Effector memory CD8-positive, alpha-beta T cell (primary cell): ENCODE measurements around the gene MPST.

Experiments
- ATAC-seq: fragments of 150-1000 bp; cut with Tn5 transposase; replicated peaks from 2 replicates; pipeline ENCODE4 v1.10.0; 2021; ENCODE audit warnings: mild to moderate bottlenecking, moderate library complexity
- DNase-seq, 3 experiments: peaks; one replicate each; pipeline ENCODE4 v3.0.0; 2021
- H3K27ac Mint-ChIP-seq, 2 donors: one replicate each; pipeline ENCODE4 v1.8.0; 2022; ENCODE audit warnings: mild to moderate bottlenecking in 2 of 2, mixed read lengths in 2 of 2, moderate library complexity in 2 of 2
- H3K27me3 Mint-ChIP-seq, 2 donors: one replicate each; pipeline ENCODE4 v1.8.0; 2022; ENCODE audit warnings: mixed read lengths in 2 of 2
- H3K36me3 Mint-ChIP-seq: one replicate; pipeline ENCODE4 v1.8.0; 2022; ENCODE audit warnings: mild to moderate bottlenecking, moderate library complexity, mixed read lengths; ENCODE audit not compliant: insufficient read depth
- H3K4me1 Mint-ChIP-seq, 2 donors: one replicate each; pipeline ENCODE4 v1.8.0; 2022; ENCODE audit warnings: low read depth in 2 of 2, mixed read lengths in 2 of 2
- H3K4me3 Mint-ChIP-seq, 2 donors: one replicate each; pipeline ENCODE4 v1.8.0; 2022; ENCODE audit warnings: mild to moderate bottlenecking in 2 of 2, mixed read lengths in 2 of 2, moderate library complexity in 2 of 2
- H3K9me3 Mint-ChIP-seq, 2 donors: one replicate each; pipeline ENCODE4 v1.8.0; 2022; ENCODE audit warnings: mixed read lengths in 2 of 2
- total RNA-seq, 9 experiments: gene quantifications; one replicate each; lab custom pipeline; 2026; lab: John Stamatoyannopoulos, UW

MPST gene
- total RNA-seq = 2.7 to 16.0 (median 5.9) reads per million in 9 experiments

DNA sequence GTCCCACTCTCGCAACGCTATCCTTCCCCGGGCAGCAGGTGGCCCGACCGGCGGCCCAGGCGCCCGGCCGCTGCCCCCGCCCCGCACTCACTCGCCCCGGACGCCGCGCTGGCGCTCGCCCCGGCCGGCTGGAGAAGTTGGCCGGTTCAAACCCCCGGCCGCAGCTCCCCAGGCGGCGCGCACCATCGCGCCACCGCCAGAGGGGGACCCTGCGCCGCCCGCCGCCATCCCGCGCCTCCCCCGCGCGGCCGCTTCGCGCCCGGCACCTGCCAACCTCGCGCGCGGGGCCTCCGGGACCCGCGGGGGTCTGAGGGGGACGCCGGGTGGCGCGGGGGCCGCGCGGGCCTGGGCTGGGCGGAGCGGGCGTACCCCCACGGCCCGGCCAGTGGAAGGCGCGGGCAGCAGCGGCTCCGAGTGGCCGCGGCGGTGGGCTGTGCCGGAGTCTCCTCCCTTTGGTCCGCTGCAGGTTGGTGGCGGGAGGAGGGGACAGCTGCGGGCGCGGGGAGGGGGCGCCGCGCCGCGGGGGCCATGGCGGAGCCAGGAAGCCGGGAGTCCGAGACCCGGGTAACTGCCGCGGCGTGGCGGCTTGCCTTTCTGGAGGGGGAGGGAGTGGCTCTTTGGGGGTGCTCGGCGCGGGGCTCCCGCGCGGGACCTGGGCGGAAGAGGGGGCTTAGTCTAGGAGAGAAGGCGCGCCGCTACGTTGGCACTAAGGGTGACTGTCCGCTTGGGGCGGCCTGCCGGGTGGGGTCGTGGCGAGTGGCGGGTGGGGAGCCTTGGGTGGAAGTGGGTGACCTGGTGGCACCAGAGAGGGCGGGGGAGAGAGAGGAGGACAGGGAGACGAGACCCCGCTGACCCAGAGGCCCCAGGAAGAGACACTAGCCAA lies at the start of gene MPST, which contains the start of gene TST:
Gene MPST, plus strand, starts transcription at position 434 of the 883 bp plus-strand sequence. Its CDS starts 95 bp downstream, at position 529.
Gene TST, minus strand, starts transcription at position 139 of the 883 bp plus-strand sequence. CDS start 715 bp downstream, outside the sequence.
- Mint-ChIP-seq H3K27me3 (no peaks in the 10 kb centered on the region), H3K36me3 (no peaks in the 10 kb centered on the region), H3K9me3 (no peaks in the 10 kb centered on the region), H3K27ac (peak within 1 kb of the TSS; percentile 41 to 84), H3K4me1 (peaks cover 15 to 18% of the 10 kb centered on the region in 2 donors), H3K4me3 (peak within 1 kb of the TSS; percentile 88 to 89)
- ATAC-seq (peak; percentile 79), DNase-seq (peak; percentile 23 to 37 (median 30))

DNA sequence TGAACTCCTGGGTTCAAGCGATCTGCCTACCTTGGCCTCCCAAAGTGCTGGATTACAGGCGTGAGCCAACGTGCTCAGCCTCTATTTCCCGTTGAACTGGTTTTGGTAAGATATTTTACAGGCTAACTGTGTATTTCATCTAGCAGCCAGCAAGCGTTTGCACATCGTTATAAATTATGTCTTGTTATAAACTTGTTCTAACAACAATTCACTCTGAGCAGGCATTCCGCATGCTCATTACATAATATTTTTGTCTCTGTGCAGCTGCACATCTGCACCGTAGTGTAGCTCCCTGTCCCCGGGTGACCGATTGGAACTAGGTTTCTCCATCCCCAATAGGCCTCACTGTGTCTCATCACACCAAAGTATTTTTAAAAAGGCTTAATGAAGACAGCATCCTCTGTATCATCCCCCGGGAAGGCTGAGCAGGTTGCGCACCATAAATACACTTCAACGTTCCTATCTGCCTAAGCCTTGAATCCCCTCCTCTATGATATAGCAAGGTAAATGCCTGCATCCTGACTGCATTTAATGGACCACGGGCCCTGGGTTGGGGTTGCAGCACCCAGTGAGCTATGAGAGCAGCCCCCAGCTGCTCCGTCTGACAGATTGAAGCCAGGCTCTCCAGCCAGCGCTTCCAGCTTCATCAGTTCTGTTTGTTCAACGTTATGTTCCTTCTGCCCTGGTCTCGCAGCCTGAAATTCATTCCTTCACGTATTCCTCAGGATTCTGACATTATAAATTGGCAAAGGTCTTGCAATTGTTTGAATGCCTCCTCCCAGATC lies 48.0 kb upstream of the MPST start:
- no peaks in the 10 kb centered on the region for H3K36me3 Mint-ChIP-seq
- ATAC-seq = no peak
- no peak overlapping the region for H3K4me3 Mint-ChIP-seq
- H3K27me3 Mint-ChIP-seq = peaks cover 0 to 14% of the 10 kb centered on the region in 2 donors
- no peak for DNase-seq
- no peaks in the 10 kb centered on the region for H3K4me1 Mint-ChIP-seq
- no peak overlapping the region for H3K27ac Mint-ChIP-seq
- no peaks in the 10 kb centered on the region for H3K9me3 Mint-ChIP-seq

DNA sequence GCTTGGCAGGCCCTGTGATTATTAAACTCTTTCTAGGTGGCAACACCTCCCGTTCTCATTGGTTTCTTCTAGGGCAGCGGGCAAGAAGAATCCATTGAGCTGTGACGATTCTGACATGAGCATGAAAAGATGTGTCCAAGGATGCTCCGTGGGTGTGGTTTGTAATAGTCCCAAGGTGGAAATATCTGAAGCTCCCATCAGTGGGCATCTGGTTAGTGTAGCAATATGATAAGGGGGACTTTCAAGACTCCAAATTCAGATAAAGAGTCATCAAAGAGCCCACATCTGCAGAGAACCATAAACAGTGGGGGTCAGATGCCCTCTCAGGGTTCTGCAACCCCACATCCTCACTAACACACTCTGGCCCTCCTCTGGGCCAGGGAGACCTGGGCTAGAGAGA lies 42.9 kb upstream of the MPST start:
- ATAC-seq = no peak
- H3K4me1 Mint-ChIP-seq = peaks cover 11 to 12% of the 10 kb centered on the region in 2 donors

DNA sequence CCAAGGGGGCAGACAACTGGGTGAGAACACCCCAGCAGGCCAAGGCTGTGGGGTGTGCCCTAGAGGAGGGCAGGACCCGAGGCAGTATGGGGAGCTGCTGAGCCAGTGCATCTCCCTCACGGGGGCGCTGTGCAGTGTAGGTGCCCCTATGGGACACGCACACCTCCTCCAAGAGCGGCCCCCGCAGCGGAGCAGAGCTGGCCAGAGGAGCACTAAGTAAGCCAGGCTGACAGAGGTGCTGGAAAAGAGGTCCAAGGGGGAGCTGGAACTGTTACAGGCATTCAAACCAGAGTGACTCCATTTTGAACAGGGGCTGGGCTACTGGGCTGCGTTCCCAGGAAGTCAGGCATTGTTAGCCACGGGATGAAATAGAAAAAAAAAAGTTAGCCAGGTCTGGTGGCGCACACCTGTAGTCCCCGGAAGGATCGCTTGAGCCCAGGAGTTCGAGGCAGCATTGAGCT lies 42.1 kb upstream of the MPST start:
- Mint-ChIP-seq H3K27ac (peak overlapping the region; percentile 85 to 94), H3K4me1 (peaks cover 11 to 12% of the 10 kb centered on the region in 2 donors), H3K4me3 (peak overlapping the region; percentile 90 to 98), H3K36me3 (peaks cover 9% of the 10 kb centered on the region), H3K27me3 (peaks cover 13 to 15% of the 10 kb centered on the region in 2 donors), H3K9me3 (no peaks in the 10 kb centered on the region)
- DNase-seq (peak; percentile 80 to 84 (median 81)), ATAC-seq (peak; percentile 93)

More for the DNA sequence above, 42.9 kb upstream of the MPST start:
- peak overlapping the region; percentile 90 to 98 for H3K4me3 Mint-ChIP-seq
- no peaks in the 10 kb centered on the region for H3K9me3 Mint-ChIP-seq
- peak overlapping the region in 1 of 2 donors; percentile 85 for H3K27ac Mint-ChIP-seq
- no peak for DNase-seq
- H3K27me3 Mint-ChIP-seq = peaks cover 7% of the 10 kb centered on the region in 2 donors
- peaks cover 9% of the 10 kb centered on the region for H3K36me3 Mint-ChIP-seq

DNA sequence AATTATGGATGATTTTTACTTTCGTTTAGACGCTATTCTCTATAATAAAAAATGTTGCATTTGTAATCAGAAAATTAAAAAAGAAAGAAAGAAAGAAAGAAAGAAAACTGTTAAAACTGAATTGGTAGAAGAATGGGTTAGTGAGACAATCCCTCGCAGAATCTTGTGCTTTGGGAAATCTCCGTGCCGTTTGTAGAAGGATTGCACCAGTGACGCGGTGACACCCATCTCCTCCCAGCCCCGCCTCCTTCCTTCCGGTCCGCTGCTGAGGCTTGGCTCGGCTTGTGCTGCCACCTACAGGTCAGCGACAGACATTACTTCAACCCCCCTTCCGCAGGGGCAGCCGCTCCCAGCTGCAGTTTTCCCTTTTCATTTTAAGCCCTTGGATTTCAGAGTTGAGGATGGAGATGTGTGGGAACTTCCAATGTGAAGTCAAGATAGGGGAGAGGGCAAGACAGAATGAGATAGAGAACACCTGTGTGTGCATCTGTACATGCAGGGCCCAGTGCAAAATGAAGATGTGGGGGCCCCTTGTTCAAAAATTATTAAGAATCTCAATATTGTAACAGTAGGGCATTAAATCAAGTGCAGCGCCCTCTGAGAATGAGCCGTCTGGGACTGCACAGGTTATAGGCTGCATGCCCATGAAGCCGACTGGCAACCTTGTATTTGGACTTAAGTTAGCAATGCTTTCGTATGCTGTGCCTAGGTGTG lies 41.4 kb upstream of the MPST start:
- DNase-seq (peak; percentile 87 to 89 (median 89)), ATAC-seq (peak; percentile 87)
- peak overlapping the region; percentile 90 to 98 for H3K4me3 Mint-ChIP-seq
- H3K9me3 Mint-ChIP-seq = no peaks in the 10 kb centered on the region
- H3K27me3 Mint-ChIP-seq = peaks cover 20 to 22% of the 10 kb centered on the region in 2 donors
- peaks cover 9% of the 10 kb centered on the region for H3K36me3 Mint-ChIP-seq
- peak overlapping the region; percentile 85 to 94 for H3K27ac Mint-ChIP-seq
- peaks cover 11 to 12% of the 10 kb centered on the region in 2 donors for H3K4me1 Mint-ChIP-seq

DNA sequence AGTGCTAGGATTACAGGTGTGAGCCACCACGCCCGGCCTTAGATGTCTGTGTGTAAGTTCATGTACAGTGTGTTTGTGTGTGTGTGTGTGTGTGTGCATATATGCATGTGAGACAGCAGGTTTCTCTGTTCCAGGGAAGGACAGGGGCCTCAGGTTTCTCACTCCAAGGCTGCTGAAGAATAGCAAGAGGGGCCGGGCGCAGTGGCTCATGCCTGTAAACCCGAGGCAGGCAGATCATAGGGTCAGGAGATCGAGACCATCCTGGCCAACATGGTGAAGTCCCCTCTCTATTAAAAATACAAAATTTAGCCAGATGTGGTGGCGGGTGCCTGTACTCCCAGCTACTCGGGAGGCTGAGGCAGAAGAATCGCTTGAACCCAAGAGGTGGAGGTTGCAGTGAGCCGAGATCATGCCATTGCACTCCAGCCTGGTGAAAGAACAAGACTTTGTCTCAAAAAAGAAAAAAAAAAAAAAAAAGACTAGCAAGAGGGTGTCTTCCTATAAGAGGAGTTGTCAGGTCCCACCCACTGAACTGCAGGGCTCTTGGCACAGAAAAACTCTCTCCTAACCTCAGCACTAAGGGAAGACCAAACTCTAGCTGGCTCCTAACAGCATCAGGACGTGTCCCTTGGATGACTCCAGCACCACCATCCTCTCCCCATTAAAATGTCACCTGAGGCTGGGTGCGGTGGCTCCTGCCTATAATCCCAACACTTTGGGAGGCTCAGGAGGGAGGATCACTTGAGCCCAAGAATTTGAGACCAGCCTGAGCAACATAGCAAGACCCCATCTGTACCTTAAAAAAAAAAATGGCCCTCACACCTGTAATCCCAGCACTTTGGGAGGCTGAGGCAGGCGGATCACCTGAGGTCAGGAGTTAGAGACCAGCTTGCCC lies 40.3 kb upstream of the MPST start:
- Mint-ChIP-seq H3K4me1 (peaks cover 11 to 12% of the 10 kb centered on the region in 2 donors), H3K4me3 (no peak overlapping the region), H3K36me3 (peaks cover 9% of the 10 kb centered on the region), H3K9me3 (no peaks in the 10 kb centered on the region), H3K27ac (no peak overlapping the region), H3K27me3 (peaks cover 26 to 32% of the 10 kb centered on the region in 2 donors)
- no peak for ATAC-seq
- no peak for DNase-seq

DNA sequence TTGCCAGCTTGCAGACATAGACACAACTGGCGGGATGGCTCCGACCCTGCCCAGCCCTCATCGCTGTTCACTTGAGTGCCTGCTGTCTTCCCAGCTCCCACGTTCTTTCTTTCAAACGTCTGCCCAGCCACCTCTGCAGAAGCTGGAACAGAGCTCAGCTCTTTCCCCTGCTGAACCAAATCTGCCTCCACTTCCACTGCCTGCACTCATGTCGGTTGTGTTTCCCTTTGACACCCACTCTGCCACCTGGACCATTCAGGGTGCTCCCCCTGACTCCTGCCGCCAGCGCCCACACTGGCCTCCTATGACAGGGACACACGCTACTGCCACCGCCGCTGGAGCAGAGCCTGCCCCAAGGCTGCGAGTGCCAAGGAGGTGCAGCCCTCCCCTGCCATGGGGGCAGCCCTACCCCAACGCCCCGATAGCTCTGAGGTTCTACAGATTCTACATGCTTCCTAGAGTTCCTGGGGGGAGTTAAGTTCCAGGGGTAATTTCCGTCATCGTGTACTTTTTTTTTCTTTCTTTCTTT lies 38.2 kb upstream of the MPST start:
- H3K4me3 Mint-ChIP-seq = no peak overlapping the region
- H3K27ac Mint-ChIP-seq = no peak overlapping the region
- DNase-seq (no peak), ATAC-seq (no peak)
- peaks cover 26 to 40% of the 10 kb centered on the region in 2 donors for H3K27me3 Mint-ChIP-seq
- H3K9me3 Mint-ChIP-seq = peaks cover 0 to 3% of the 10 kb centered on the region in 2 donors
- H3K36me3 Mint-ChIP-seq = peaks cover 9% of the 10 kb centered on the region
- H3K4me1 Mint-ChIP-seq = peaks cover 11 to 12% of the 10 kb centered on the region in 2 donors

DNA sequence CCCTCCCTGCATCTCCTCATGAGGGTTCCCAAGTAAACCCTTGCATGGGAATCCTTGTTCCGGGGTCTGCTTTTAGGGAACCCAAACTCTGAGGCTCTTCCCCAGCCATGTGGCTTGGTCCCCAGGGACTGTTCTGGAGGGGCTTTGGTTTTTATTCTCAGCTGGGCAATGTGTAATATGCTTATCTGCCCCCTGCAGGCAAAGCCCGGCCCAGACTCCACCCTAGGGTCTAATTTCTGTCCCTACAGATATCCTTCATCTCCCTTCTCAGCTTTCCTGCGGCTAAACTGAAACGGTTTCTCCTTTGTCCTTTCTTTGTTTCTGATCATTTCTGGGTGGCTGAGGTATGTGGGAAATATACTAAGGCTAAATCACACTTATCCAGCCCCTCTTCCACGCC lies 37.4 kb upstream of the MPST start:
- Mint-ChIP-seq H3K27me3 (peaks cover 26 to 40% of the 10 kb centered on the region in 2 donors), H3K36me3 (peaks cover 9% of the 10 kb centered on the region), H3K27ac (no peak overlapping the region), H3K9me3 (peaks cover 0 to 3% of the 10 kb centered on the region in 2 donors), H3K4me1 (peaks cover 9 to 10% of the 10 kb centered on the region in 2 donors), H3K4me3 (no peak overlapping the region)
- DNase-seq (no peak), ATAC-seq (no peak)

DNA sequence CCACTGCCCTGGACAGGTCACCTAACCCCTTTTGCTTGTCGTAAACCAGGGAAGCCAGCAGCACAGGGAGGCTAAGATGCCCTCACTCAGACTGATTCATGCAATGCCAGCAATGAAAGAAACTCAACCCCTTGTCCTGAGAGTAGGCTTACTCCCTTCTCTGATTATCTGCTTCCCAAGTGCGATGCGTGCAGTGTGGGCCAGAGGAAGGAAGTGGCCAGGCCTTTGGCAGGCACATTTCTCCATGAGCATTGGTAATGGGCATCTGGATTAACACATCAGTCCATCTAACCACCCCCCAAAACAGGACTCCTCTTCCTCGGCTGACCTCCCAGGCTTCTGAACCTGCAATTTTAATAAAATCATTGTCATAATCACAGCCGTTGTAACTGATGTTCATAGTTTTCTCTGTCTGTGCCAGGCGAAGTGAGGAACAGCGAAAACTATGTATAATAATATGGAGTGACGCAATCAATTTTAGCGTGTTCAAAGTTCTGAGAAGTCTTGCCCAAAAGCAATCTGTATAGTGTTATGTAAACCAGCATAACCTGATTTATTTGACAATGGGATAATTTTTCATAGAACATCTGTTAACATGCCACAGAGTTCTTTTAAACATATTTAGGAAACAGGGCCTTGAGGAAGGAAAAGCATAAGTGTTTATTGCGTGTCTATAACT lies 34.2 kb upstream of the MPST start:
- Mint-ChIP-seq H3K9me3 (peaks cover 0 to 3% of the 10 kb centered on the region in 2 donors), H3K4me3 (no peak overlapping the region), H3K4me1 (peaks cover 2 to 5% of the 10 kb centered on the region in 2 donors), H3K27me3 (peaks cover 42 to 65% of the 10 kb centered on the region in 2 donors), H3K36me3 (no peaks in the 10 kb centered on the region), H3K27ac (no peak overlapping the region)
- no peak for ATAC-seq
- no peak for DNase-seq

DNA sequence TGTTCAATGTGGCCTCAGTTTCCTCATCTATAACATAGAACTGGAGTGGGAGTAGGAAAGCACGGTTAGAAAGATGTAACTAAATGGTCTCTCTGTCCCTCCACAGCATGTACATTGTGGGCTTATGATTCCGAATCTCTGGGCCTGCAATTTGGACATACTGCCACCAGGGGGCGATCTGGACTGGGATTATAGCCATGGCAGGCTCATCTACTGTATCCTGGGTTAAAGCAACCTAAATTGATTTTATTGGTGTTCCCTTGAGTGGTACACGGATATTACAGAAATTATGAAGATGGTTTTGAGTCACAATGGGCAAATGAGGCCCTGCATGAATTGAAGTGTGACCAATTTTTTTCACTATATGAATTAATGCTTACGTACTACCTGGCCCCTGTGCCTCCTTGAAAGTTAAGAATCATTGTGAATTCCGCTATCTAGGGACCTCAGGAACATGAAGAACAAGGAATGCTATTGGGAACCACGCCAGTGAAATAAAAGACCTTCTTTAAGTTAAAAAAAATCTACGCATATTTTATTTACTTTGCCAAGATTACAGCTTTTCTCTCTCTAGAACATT lies 33.2 kb upstream of the MPST start:
- Mint-ChIP-seq H3K27ac (no peak overlapping the region), H3K9me3 (peaks cover 0 to 3% of the 10 kb centered on the region in 2 donors), H3K27me3 (peaks cover 48 to 71% of the 10 kb centered on the region in 2 donors), H3K4me1 (peaks cover 1 to 5% of the 10 kb centered on the region in 2 donors), H3K36me3 (no peaks in the 10 kb centered on the region), H3K4me3 (no peak overlapping the region)
- ATAC-seq = no peak
- peak in 1 of 3 experiments; percentile 11 for DNase-seq
